HG03064 (cell line): Measurements from ENCODE around the gene DSG1.
"Not testable (repeated sequence)": the region's sequence is repeated elsewhere in the genome, so short reads cannot be mapped to it uniquely, and the experiment has no call there.

Experiments
- ATAC-seq: cut with Tn5 transposase; IDR thresholded peaks from one replicate; pipeline ENCODE4 v1.9.1; 2021; ENCODE audit warnings: low read depth; ENCODE audit not compliant: unreplicated experiment

The DSG1 gene

DNA sequence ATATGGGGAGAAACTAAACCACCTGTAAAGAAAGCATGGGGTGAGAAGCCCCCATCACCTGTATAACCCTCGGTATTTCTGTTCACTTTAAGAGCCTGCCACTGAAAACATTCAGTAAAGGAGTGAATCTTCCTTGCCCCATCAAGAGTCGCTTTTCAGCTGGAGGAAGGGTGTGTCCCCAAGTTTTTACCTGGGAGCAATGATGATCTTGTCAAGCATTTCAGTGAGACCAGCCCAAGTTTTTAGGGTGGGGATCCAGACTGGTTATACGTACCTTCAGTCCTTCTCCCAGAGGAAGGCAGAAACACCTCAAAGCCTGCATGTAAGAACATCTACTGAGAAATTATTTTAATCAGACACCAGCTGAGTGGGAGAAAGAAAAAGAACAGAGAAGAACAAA lies at the start of gene DSG1:
DSG1 (plus strand) TSS at position 301 of the 400 bp plus-strand sequence. CDS start 141 bp downstream, outside the sequence.
- ATAC-seq, result no peak

DNA sequence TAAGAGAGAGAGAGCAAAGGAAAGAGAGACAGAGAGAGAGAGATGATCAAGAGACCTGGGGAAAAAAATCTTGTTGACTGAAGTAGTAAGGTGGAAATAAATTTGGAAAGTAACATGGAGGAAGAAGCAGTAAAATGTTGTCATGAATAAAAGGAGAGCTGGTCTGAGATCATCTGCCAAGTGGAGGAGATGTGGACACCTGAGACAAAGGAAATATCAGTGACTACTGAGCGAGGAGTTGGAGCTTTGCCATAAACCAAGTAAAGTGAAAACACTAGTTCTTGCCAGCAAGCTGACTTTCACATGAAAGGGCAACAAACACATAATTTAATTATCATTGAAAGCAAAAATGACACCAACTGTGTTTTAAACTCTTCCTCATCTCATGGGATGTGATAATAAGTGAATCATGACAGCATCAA lies 49.0 kb upstream of the DSG1 start:
- ATAC-seq, result no peak

DNA sequence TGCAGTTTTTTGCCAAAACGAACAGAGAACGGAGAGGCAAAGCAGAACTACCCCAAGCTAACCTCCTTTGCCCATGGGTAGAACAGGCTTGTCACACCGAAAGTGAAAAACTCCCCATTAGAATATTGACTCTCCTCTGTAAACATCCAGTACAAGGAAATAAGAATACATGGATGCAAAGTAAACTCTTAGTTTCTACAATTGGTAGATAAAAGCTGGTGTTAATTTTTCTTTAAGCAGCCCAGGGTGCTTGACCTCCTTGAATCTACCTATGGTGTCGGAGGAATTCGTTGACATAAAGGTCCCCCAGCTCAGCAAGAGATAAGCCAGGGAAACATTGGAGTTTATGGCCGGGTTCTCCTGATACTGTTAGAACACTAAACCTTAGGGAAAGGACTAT lies 48.4 kb upstream of the DSG1 start:
- no peak for ATAC-seq

DNA sequence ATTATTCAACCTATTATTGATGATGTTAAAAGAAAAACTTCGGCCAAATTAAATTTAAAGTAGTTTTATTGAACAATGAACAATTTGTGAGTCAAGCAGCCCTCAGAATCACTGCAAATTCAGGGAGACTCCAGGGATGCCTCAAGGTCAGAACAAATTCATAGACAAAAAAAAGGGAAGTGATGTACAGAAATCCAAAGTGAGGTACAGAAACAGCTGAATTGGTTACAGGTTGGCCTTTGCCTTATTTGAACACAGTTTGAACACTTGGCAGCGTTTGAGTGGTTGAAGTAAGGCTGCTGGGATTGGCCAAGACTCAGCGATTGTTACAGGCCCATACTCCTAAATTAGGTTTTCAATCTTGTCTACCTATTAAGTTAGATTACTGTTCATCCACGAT lies 47.4 kb upstream of the DSG1 start:
- no peak for ATAC-seq

DNA sequence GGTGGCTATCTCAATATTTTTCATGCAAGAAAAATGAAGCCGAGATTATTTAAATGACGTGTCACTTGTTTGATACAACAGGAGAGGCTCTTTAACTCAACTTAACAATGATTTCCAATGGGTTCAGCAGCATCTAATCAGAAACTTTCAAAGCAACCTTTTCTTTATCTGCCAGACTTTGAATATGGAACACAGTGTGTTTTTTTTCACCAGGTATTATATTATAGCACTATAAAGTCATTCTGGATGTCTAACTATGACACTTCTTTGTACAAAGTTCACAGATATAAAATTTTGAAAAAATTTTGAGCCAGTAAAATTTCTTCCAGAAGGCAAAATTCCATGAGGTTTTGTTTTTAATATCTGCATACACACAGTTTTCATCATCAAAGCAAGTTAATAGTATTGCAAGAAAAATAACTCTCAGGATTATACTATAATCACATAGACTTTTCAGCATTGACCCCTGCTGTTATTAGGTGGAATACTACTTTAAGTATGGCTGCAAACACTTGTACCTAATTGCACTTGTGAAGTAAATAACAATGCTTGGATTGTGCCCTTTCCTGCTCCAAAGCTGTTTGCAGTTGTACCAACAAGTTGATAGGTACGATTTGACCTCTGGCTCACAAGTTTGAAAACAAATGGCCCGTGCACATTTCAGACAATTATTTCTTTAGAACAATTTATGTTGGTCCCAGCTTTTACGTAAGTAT lies 44.0 kb upstream of the DSG1 start:
- no peak for ATAC-seq

DNA sequence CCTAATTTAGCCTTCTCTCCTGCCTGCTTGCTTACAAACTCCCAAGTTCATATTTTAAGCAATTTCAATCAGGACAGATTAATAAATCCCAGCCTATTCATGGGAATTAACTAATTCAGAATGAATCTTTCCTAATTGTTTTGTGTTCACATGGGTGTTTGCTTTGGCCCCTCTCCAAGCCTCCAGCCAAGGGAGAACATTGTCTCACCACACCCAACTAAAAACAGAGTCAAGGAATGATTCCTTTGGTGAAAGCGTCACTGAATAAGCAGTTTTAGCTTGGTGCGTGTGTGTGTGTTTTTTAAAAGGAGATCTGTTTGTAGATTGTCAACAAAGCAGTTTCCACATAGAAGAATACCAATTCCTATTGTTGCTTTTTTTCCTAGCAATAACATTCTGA lies 43.0 kb upstream of the DSG1 start:
- no peak for ATAC-seq

DNA sequence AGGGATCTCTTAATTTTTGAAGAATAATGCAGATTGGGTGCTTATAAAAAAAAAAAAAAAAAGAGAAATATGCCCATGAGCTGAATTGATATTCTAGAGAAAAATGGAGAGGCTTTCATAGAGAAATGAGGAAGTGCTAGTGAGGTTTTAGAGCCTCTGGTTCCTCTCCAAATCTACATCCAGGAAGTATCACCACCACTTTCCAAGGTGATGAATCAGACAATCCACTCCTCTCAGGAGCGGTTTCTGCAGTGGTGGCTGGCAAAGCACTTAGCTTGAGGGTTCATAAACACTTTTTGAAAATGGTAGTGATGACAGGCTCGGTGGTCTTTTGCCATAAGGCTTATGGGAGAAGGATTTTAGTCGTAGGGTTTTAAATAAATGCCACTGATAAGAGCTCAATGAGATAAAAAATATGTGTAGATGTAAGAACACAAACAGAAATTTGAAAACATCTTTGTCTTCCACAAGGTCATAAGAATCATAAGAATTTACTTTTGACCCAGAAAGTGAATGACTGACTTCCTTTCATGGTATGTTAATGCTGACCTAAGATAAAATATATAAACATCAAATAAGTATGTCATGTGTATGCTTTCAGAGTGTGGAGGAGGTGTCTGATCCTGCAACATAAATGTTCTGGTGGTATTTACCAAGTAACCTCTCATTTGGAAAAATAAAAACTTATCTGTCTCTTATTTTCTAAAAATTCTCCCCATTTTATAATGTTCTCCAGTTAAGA lies 42.1 kb upstream of the DSG1 start:
- ATAC-seq, result no peak

DNA sequence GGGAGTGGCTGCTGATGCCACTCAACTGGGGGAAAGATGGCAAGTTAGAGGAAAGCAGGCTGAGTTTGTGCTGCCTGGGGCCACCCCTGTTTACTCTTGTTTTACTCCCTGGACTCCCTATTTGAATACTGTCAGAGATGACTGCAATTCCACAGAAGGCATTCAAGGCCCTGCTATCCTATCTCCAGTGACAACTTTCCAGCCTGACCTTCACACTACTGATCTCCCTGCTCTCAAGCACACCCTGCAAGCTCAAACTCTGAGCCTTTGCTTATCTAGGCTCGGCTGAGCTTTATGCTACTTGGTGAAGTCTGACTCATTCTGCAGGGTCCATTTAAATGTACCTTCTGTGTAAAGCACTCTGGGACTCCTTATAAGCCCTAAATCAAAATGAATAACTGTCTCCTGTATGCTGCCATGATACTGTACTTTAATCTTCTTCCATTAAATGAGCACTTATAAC lies 39.3 kb upstream of the DSG1 start:
- no peak for ATAC-seq

DNA sequence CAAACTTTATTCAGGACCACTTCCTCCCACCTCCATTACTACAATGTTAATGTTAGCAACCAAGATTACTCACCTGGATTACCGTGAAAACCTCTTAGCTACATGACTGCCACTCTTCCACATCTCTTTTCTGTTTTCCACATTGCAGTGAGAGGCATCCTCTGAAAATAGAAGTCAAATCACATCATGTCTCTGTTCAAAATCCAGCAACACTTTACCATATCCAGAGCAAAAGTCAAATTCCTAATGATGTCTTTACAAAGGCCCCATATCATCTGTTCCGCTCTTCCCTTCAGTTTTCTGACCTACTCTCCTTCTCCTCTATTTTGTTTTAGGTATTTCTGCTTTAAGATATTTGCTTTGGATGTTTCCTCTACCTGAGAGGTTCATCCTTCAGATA lies 37.5 kb upstream of the DSG1 start:
- no peak for ATAC-seq

DNA sequence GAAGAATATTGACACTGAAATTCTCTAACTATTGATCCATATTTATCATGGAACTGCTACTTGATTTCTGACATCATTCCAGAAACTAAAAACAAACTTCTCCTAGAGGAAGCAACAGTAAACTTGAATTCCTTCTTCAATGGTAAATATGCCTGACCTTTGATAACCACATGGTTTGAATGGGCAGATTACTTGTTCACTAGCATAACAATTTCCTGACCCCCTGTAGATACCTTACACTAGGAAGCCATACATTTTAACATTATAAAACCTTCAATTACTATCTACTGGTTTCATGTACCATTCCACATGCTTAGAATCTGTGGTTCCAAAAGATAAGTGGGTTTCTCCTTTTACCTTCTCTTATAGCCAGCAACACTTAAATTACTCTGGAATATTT lies 36.5 kb upstream of the DSG1 start:
- no peak for ATAC-seq

DNA sequence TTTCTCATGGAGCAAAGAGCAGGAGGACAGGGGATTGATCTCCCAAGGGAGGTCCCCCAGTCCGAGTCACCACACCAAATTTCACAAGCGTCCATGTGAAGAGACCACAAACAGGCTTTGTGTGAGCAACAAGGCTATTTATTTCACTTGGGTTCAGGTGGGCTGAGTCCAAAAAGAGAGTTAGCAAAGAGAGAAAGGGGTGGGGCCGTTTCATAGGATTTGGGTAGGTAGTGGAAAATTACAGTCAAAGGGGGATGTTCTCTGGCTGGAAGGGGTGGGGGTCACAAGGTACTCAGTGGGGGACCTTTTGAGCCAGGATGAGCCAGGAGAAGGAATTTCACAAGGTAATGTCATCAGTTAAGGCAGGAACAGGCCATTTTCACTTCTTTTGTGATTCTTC lies 28.5 kb upstream of the DSG1 start:
- ATAC-seq, result not testable (repeated sequence)

DNA sequence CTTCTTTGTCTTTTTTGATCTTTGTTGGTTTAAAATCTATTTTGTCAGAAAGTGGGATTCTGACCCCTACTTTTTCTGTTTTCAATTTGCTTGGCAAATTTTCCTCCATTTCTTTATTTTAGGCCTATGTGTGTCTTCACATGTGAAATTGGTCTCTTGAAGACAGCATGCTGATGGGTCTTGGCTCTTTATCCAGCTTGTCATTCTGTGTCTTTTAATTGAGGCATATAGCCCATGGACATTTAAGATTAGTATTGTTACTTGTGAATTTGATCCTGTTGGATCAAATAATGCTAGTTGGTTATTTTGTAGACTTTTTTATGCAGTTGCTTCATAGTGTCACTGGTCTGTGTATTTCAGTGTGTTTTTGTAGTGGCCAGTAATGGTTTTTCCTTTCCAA lies 26.3 kb upstream of the DSG1 start:
- no peak for ATAC-seq

DNA sequence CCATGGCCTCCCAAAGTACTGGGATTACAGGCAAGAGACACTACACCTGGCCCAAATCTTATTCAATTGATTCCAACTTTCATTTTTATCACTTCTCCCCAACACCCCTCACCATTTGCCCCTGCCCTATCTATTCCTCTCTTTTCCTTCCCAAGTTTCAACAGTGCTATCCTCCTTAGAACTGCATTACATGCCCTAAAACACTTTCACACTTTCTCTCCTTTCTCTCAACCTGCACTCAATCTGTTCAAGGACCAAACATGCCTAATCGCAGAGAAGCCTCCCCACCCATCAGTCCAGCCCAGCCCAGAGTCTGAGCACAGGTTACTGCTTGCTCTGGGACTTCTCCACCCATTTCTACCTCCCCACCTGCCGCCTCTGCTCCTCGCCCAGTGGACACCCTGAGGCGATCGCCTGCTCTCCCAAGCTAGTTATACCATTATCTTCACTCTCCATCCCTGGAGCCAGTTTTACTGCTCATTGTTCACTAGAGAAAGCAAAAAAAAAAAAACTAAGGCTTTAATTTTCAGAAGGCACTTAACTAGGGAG lies 23.7 kb upstream of the DSG1 start:
- ATAC-seq, result no peak

DNA sequence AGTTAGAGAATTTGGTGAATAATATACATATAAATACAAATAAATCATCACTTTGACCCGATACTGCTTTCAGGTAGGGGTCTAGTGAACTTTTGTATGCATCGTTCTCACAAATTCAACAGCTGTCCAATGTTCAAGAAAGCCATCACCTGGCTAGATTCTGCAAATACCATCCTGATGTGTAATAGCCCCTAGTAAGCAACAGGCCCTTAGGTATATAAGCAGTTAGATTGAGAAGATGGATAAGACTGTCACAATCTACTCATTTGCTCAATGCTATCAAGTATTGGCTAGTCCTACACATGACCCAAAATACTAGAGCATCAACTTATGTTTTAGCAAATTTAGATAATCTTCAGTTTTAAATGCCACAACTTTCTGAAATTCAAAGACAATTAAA lies 20.7 kb upstream of the DSG1 start:
- ATAC-seq, result no peak

DNA sequence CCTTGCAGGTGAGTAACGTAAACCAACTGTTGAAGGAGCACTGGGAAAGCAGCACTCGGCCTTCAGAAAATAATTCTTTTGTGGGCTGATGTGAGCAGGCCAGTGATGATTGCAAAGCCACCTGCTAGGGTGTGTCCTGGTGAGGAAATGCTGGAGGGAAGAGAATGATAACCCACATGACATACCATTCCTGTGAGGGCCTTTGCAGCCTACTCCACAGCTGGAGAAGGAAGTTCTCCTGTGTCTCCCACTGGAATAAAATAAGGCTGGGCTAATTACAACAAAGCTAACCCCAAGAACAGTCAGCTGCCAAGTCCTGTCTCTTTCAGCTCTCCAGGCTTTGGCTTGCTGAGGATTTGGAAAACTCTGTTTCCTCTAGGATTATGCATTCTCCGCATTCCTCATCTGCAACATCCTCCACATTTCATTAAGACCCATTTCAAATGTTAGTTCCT lies 16.7 kb upstream of the DSG1 start:
- ATAC-seq, result no peak

DNA sequence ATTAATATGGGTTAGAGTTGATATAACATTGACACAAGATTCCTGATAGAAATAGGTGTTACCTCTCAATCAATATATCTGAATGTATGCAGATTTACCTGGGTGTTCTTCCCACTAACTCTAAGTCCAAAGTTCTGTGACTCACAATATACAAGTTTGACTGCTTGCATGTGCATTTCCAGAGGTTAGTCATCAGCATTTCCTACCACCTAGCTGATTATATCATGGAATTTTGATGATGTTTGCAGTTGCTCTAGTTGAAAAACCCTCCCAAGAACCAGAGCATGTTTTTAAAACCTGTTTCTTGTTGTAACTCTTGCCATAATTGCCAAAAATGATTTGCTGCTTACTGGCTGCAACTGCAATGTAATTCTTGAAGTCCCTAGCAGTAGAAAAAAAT lies 15.0 kb upstream of the DSG1 start:
- ATAC-seq, result no peak

DNA sequence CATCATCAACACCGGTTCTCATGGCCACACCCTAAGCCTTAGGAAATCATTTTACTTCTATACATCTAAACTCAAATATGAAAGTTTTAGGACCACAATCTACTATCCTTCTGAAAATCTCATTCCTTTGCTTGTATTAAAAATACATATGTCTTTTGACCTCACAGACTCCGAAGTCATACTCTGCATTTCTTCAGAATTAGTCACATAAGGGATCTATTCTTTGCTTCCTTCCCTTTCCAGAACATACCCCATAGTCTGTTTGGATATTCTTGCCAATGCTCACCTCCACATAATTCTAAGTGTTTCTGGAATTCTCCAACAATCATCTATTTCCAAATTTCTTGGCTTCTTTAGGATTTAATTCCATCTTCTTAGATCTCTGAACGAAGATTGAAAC lies 14.2 kb upstream of the DSG1 start:
- no peak for ATAC-seq

DNA sequence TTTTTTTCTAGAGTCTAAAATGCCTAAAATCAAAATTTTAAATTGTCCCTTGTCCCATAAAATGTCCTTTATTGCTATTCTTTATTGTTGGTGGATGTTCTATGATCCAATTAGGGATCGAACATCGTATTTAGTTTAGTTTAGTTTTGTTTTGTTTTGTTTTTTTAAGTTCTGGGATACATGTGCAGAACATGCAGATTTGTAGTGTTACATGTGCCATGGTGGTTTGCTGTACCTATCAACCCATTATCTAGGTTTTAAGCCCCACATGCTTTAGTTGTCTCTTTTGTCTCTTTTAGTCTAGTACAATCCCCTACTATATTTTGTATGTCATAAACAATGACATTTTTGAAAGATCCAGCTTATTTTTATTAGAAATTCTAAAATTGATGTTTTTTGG lies 8.8 kb upstream of the DSG1 start:
- ATAC-seq, result no peak

DNA sequence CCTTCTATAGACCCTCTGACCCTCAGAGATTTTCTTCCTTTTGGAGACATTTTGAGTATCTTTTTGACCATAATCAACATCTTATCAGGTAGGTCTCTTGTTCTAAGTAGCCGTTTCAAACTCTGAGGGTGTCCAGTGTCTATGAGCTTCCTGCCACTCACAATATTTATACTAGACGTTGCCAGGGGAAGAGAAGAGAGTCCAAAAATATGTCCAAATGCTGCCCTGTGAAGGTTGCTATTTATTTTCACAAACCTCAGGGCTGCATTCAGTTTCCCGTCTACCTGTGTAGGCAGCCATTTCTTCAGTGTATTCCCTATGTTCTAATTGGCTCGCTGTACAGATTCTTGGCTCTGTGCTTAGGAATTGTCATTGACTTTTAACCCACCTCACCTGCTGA lies 986 bp upstream of the DSG1 start:
- ATAC-seq, result no peak

DNA sequence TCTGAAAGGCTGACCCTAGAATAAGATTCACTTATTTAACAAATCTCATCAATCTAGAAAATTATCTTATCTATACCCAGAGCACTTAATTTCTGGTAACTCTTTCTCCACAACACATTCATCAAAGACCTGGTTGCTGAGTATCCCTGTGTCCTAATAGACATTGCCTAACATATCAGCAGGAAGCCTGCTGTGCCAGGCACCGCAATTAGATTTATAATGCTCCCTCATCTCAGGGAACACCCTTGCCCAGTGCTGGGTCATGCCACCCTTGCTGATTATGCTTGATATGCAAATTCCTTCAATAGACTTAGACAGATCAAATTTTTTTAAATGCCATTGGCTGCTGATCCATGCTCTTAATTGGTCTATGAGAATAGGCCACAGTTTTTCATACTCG lies 3.8 kb downstream of the DSG1 start:
- no peak for ATAC-seq

DNA sequence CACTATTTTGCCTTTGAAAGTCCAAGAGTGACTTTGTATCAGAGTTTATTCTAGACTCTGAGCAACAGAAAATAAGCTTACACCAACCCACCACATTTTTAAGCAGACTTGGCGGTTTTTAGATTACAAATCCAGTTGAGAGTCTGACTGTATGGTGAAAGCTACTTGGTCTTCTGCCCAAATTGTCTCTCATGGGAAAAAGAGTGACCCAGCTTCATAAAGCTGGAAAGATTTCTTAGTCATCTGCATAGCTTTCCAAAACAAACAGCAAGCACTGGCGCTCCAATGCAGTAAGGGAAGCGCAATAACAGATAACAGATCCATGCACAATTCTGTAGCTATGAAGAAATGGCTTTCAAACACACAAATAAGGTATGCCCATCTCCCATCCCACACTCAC lies 7.1 kb downstream of the DSG1 start:
- no peak for ATAC-seq
